SK-N-SH treated with all-trans-retinoic acid at 6 μM for 48 hours (cell line): Measurements from ENCODE around the gene ACOT6.
"Not testable (repeated sequence)": the region's sequence is repeated elsewhere in the genome, so short reads cannot be mapped to it uniquely, and the experiment has no call there.

Experiments
- ATAC-seq: fragments of 200-7000 bp; cut with Tn5 transposase; 3 replicates; pipeline ENCODE4 v1.9.1; 2020; ENCODE audit warnings: mild to moderate bottlenecking, moderate library complexity
- ARNTL ChIP-seq: fragments of 450-650 bp; formaldehyde crosslinking; IDR thresholded peaks from 2 replicates; pipeline ENCODE4 v1.5.0; 2020; ENCODE audit warnings: low read depth, mild to moderate bottlenecking, moderate library complexity, borderline replicate concordance
- CSDC2 ChIP-seq: fragments of 250-450 bp; sonication (Bioruptor Pico); IDR thresholded peaks from 2 replicates; pipeline ENCODE4 v1.5.0; 2020; ENCODE audit warnings: mild to moderate bottlenecking, moderate library complexity
- CSRNP3 ChIP-seq: fragments of 250-450 bp; sonication (Bioruptor Pico); IDR thresholded peaks from 2 replicates; pipeline ENCODE4 v1.5.1; 2021; ENCODE audit warnings: mild to moderate bottlenecking, moderate library complexity
- ESRRG ChIP-seq: fragments of 250-450 bp; sonication (Bioruptor Pico); IDR thresholded peaks from 2 replicates; pipeline ENCODE4 v1.6.1; 2021; ENCODE audit warnings: mild to moderate bottlenecking
- ISL1 ChIP-seq: fragments of 250-450 bp; sonication (Bioruptor Pico); IDR thresholded peaks from 2 replicates; pipeline ENCODE4 v2.1.2; 2022; ENCODE audit warnings: mild to moderate bottlenecking, moderate library complexity
- PPARA ChIP-seq: fragments of 250-450 bp; sonication (Bioruptor Pico); IDR thresholded peaks from 2 replicates; pipeline ENCODE4 v1.5.0; 2020; ENCODE audit warnings: mild to moderate bottlenecking, borderline replicate concordance
- RARB ChIP-seq: fragments of 250-450 bp; sonication (Bioruptor Pico); IDR thresholded peaks from 2 replicates; pipeline ENCODE4 v1.8.0; 2021; ENCODE audit warnings: mild to moderate bottlenecking, moderate library complexity
- SNAI2 ChIP-seq: fragments of 250-450 bp; sonication (Bioruptor Pico); IDR thresholded peaks from 2 replicates; pipeline ENCODE4 v1.5.0; 2020; ENCODE audit warnings: mild to moderate bottlenecking, moderate library complexity
- TOX ChIP-seq: fragments of 250-450 bp; sonication (Bioruptor Pico); IDR thresholded peaks from 2 replicates; pipeline ENCODE4 v1.8.0; 2021; ENCODE audit warnings: mild to moderate bottlenecking, moderate library complexity, borderline replicate concordance
- ZC3H10 ChIP-seq: fragments of 250-450 bp; sonication (Bioruptor Pico); IDR thresholded peaks from 2 replicates; pipeline ENCODE4 v1.5.1; 2021; ENCODE audit warnings: mild to moderate bottlenecking, moderate library complexity
- ZFP30 ChIP-seq: fragments of 450-650 bp; formaldehyde crosslinking; IDR thresholded peaks from 2 replicates; pipeline ENCODE4 v1.5.0; 2022; ENCODE audit warnings: mild to moderate bottlenecking, moderate library complexity
- ZNF565 ChIP-seq: fragments of 450-650 bp; formaldehyde crosslinking; conservative IDR thresholded peaks from 2 replicates; pipeline ENCODE4 v1.5.0; 2020; ENCODE audit warnings: low read depth, mild to moderate bottlenecking, moderate library complexity
- ZNF70 ChIP-seq: fragments of 450-650 bp; formaldehyde crosslinking; IDR thresholded peaks from 2 replicates; pipeline ENCODE4 v1.5.0; 2020; ENCODE audit warnings: mild to moderate bottlenecking, moderate library complexity
- ZNF8 ChIP-seq: fragments of 450-650 bp; formaldehyde crosslinking; IDR thresholded peaks from 2 replicates; pipeline ENCODE4 v1.5.0; 2020; ENCODE audit warnings: mild to moderate bottlenecking, moderate library complexity
- TF ChIP-seq, protein P1 (sequence below): fragments of 250-450 bp; sonication (Bioruptor Pico); IDR thresholded peaks from 2 replicates; pipeline ENCODE4 v1.5.0; 2020; ENCODE audit warnings: mild to moderate bottlenecking, moderate library complexity
- TF ChIP-seq, protein P2 (sequence below): fragments of 250-450 bp; sonication (Bioruptor Pico); IDR thresholded peaks from 2 replicates; pipeline ENCODE4 v1.8.0; 2020; ENCODE audit warnings: mild to moderate bottlenecking, moderate library complexity, borderline replicate concordance

The ACOT6 gene

GRCh38 chr14:73644531-73645247 is 32.4 kb downstream of the ACOT6 start, which contains the start of gene DNAL1:
TSS of gene DNAL1 (plus strand) at chr14:73644986. CDS start at chr14:73645040, 54 bp downstream.
- ATAC-seq: peak; percentile 98

DNA sequence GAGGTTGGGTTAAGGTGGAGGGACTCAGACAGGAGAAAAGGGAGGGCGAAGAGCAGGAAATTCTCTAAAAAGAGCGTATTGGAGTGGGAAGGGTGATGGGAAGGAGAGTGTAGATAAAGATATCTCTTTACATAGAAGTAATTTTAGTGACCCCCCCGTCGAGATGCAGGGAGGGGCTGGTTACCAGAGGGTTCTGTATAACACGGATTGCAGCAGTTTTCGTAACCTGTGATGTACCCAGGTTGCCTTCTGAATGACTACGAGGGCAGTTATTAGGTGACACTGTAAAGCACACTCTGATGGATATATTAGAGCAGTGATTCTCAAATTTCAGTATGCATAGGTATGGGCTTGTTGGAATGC is 32.9 kb downstream of the ACOT6 start:
- TF ChIP-seq, protein P1, sequence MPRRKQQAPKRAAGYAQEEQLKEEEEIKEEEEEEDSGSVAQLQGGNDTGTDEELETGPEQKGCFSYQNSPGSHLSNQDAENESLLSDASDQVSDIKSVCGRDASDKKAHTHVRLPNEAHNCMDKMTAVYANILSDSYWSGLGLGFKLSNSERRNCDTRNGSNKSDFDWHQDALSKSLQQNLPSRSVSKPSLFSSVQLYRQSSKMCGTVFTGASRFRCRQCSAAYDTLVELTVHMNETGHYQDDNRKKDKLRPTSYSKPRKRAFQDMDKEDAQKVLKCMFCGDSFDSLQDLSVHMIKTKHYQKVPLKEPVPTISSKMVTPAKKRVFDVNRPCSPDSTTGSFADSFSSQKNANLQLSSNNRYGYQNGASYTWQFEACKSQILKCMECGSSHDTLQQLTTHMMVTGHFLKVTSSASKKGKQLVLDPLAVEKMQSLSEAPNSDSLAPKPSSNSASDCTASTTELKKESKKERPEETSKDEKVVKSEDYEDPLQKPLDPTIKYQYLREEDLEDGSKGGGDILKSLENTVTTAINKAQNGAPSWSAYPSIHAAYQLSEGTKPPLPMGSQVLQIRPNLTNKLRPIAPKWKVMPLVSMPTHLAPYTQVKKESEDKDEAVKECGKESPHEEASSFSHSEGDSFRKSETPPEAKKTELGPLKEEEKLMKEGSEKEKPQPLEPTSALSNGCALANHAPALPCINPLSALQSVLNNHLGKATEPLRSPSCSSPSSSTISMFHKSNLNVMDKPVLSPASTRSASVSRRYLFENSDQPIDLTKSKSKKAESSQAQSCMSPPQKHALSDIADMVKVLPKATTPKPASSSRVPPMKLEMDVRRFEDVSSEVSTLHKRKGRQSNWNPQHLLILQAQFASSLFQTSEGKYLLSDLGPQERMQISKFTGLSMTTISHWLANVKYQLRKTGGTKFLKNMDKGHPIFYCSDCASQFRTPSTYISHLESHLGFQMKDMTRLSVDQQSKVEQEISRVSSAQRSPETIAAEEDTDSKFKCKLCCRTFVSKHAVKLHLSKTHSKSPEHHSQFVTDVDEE: no peak
- TF ChIP-seq, protein P2, sequence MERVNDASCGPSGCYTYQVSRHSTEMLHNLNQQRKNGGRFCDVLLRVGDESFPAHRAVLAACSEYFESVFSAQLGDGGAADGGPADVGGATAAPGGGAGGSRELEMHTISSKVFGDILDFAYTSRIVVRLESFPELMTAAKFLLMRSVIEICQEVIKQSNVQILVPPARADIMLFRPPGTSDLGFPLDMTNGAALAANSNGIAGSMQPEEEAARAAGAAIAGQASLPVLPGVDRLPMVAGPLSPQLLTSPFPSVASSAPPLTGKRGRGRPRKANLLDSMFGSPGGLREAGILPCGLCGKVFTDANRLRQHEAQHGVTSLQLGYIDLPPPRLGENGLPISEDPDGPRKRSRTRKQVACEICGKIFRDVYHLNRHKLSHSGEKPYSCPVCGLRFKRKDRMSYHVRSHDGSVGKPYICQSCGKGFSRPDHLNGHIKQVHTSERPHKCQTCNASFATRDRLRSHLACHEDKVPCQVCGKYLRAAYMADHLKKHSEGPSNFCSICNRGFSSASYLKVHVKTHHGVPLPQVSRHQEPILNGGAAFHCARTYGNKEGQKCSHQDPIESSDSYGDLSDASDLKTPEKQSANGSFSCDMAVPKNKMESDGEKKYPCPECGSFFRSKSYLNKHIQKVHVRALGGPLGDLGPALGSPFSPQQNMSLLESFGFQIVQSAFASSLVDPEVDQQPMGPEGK: peak; percentile 60; the same call in 1 of the 2 replicates
- no peak for ATAC-seq

More at GRCh38 chr14:73644531-73645247, 32.4 kb downstream of the ACOT6 start, which contains the start of gene DNAL1:
- no peak for TF ChIP-seq ESRRG (CRISPR knock-in tag)
- no peak for TF ChIP-seq PPARA
- no peak for TF ChIP-seq ZFP30
- TF ChIP-seq SNAI2 (CRISPR knock-in tag): no peak
- TF ChIP-seq ISL1 (CRISPR knock-in tag): no peak
- TF ChIP-seq ZNF8: no peak
- TF ChIP-seq, protein P2: peak; percentile 57; the same call in 1 of the 2 replicates
- TF ChIP-seq CSDC2: no peak

GRCh38 chr14:73651005-73651404 is 38.7 kb downstream of the ACOT6 start:
- TF ChIP-seq CSRNP3 (CRISPR knock-in tag) (no peak), ZC3H10 (no peak), ARNTL (CRISPR knock-in tag) (no peak), ZNF565 (CRISPR knock-in tag) (no peak)
- TF ChIP-seq, all 23 proteins: peak for 0

GRCh38 chr14:73655851-73656250 is 43.5 kb downstream of the ACOT6 start:
- no peak for ATAC-seq
- TF ChIP-seq RARB (CRISPR knock-in tag): no peak
- TF ChIP-seq TOX (CRISPR knock-in tag): no peak
- TF ChIP-seq ARNTL (CRISPR knock-in tag): no peak
- TF ChIP-seq CSRNP3 (CRISPR knock-in tag): no peak
- no peak for TF ChIP-seq ZFP30
- TF ChIP-seq ESRRG (CRISPR knock-in tag): no peak
- TF ChIP-seq ZNF70 (CRISPR knock-in tag): no peak

More at GRCh38 chr14:73651005-73651404, 38.7 kb downstream of the ACOT6 start:
- ATAC-seq: no peak

DNA sequence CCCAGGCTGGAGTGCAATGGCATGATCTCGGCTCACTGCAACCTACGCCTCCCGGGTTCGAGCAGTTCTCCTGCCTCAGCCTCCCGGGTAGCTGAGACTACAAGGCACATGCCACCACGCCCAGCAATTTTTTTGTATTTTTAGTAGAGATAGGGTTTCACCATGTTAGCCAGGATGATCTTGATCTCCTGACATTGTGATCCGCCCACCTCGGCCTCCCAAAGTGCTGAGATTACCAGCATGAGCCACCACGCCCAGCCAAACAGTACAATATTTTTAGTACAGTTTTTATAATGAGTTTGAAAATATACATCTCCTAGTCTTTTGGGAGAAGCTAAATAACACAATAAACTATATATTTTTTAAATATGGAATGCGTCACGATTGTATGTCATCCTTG is 46.9 kb downstream of the ACOT6 start:
- ATAC-seq: not testable (repeated sequence)
